ENCODE results near the gene SYT15B.
"Not testable (repeated sequence)": the region's sequence is repeated elsewhere in the genome, so short reads cannot be mapped to it uniquely, and the experiment has no call there.

The SYT15B gene

GRCh38 chr10:47725047-47725446 is 38.3 kb downstream of the SYT15B start:
- DNase-seq: not testable (repeated sequence)

DNA sequence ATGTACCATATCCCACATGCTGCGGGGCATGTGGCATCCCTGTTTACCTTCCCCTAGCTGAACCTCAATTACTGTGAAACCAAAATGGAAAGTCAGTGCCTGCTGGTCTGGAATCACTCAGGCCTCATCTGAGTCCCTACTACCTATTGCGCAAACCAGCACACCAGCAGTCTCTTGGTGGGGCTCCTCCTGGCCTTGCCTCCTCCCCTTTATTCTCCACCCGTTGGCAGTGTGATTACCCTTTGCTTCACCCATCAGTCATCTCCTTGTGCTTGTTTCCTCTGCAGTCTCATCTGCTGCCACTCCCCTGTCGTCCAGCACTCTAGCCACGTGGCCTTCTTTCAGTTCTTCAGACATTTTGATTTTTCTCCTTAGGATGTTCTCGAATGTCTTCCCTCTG is 39.3 kb downstream of the SYT15B start:
- not testable (repeated sequence) for DNase-seq

DNA sequence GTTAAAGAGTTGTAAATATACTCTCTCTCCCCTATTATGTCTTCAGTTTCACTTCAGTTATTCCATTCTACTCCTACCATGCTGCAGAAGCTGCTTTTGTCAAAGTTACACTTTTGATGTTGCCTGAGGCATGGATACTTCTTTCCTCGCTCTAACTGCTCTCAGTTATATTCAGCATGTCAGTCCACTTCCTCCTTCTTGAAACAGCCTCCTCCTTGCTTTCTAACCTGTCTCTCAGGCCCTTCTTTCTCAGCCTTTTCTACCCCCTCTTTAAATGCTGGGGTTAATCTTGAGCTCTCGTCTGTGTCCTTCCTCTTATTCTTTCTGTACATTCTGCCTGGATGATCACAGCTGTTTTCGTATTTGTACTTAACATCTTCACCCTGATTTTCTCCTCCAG is 40.0 kb downstream of the SYT15B start:
- not testable (repeated sequence) for DNase-seq

DNA sequence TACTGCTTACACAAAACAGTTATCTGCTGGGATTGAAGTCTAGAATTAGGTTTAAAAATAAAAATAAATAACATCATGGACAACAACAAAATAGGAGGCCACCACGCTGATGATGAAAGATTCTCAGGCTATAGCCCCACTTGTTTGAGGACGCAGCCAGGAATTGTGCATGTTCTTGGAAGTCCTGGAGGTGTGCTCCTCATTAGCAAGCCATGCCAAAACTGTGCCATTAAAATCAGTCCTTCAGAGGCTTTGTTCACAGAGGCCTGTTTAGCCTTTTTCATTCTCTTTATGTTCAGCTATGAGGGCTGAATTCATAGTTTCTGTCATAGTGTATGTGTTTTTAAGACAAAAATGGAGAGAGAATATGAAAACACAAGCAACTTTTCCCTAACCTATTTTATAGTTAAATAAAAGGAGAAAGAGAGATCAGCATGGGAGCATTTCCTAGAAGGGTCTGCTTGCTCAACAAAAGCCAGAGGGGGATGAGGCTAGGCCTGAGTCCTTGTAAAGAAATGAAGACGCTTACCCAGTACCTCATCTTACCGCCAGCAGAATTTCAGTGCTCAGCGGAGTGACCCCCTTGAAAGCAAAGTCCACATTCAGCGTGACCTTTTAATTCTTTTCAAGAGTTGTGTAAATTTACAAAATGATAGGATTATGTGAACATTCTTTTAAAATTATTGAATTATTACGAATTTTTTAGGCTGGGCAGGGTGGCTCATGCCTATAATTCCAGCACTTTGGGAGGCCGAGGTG is 46.2 kb downstream of the SYT15B start:
- not testable (repeated sequence) for DNase-seq

Data from fibroblast of skin of back (primary cell).